ENCODE measurements around the gene VIPR1.
A peak's percentile ranks its signal among the peaks of the same experiment; 100 is the strongest.

VIPR1 gene

GRCh38 chr3:42546691-42547213 is 44.3 kb downstream of the VIPR1 start:
- Histone ChIP-seq H3K36me3 (ENCODE audit: control insufficient read depth in 1 of 2, insufficient read depth in 2 of 2, low read depth in 1 of 2, low read length in 2 of 2) (peaks cover 22 to 50% of the 10 kb centered on the region in 2 experiments), H3K9ac (ENCODE audit: low read length) (no peak overlapping the region), H3K9me3 (ENCODE audit: control insufficient read depth, low read length) (no peaks in the 10 kb centered on the region), H3K27ac (ENCODE audit: low read length, poor library complexity, severe bottlenecking) (no peak overlapping the region), H3K14ac (ENCODE audit: low read length in 2 of 2) (no peak overlapping the region), H3K79me1 (replicated peaks; ENCODE audit: low read length, poor library complexity, severe bottlenecking) (peaks cover 3% of the 10 kb centered on the region), H3K27me3 (ENCODE audit: control insufficient read depth in 1 of 2, insufficient read depth in 1 of 2, low read length in 2 of 2) (no peaks in the 10 kb centered on the region), H3K4ac (ENCODE audit: low read depth in 1 of 2, low read length in 2 of 2) (no peak overlapping the region), H2BK15ac (ENCODE audit: low read depth, poor library complexity, severe bottlenecking) (no peak overlapping the region), H2BK12ac (ENCODE audit: low read length in 2 of 2) (no peak overlapping the region), H2BK5ac (ENCODE audit: low read depth, low read length, poor library complexity, severe bottlenecking) (no peak overlapping the region), H2BK120ac (ENCODE audit: low read depth, low read length) (no peak overlapping the region), H3K18ac (ENCODE audit: low read depth in 1 of 2, low read length in 2 of 2) (no peak overlapping the region), H3K4me1 (ENCODE audit: control insufficient read depth, insufficient read depth, low read depth, low read length) (peaks cover 4% of the 10 kb centered on the region), H3K23ac (ENCODE audit: low read length in 2 of 2) (no peak overlapping the region), H2AK5ac (ENCODE audit: low read length, severe bottlenecking) (no peak overlapping the region), H3K4me3 (ENCODE audit: insufficient read depth in 1 of 2, low read depth in 1 of 2, low read length in 2 of 2) (no peak overlapping the region), H2AFZ (ENCODE audit: low read depth, low read length) (no peak overlapping the region), H3K4me2 (ENCODE audit: low read length, poor library complexity, severe bottlenecking) (no peak overlapping the region), H4K8ac (ENCODE audit: low read length) (no peak overlapping the region), H4K91ac (ENCODE audit: low read length) (no peak overlapping the region)
- 97% methylated on average over 3 of the region's 3 CpGs for WGBS
- no peak for DNase-seq

GRCh38 chr3:42547401-42547945 is 45.0 kb downstream of the VIPR1 start:
- Histone ChIP-seq H3K18ac (ENCODE audit: low read depth in 1 of 2, low read length in 2 of 2) (no peak overlapping the region), H2BK12ac (ENCODE audit: low read length in 2 of 2) (peak overlapping the region in 1 of 2 experiments; percentile 22), H3K27ac (ENCODE audit: low read length, poor library complexity, severe bottlenecking) (no peak overlapping the region), H3K79me1 (replicated peaks; ENCODE audit: low read length, poor library complexity, severe bottlenecking) (peaks cover 5% of the 10 kb centered on the region), H3K9ac (ENCODE audit: low read length) (no peak overlapping the region), H2AK5ac (ENCODE audit: low read length, severe bottlenecking) (no peak overlapping the region), H4K8ac (ENCODE audit: low read length) (no peak overlapping the region), H3K36me3 (ENCODE audit: control insufficient read depth in 1 of 2, insufficient read depth in 2 of 2, low read depth in 1 of 2, low read length in 2 of 2) (peaks cover 22 to 57% of the 10 kb centered on the region in 2 experiments), H4K91ac (ENCODE audit: low read length) (no peak overlapping the region), H2AFZ (ENCODE audit: low read depth, low read length) (no peak overlapping the region), H2BK15ac (ENCODE audit: low read depth, poor library complexity, severe bottlenecking) (no peak overlapping the region), H3K14ac (ENCODE audit: low read length in 2 of 2) (no peak overlapping the region), H3K23ac (ENCODE audit: low read length in 2 of 2) (peak overlapping the region in 1 of 2 experiments; percentile 28), H3K27me3 (ENCODE audit: control insufficient read depth in 1 of 2, insufficient read depth in 1 of 2, low read length in 2 of 2) (no peaks in the 10 kb centered on the region), H3K4me1 (ENCODE audit: control insufficient read depth, insufficient read depth, low read depth, low read length) (peaks cover 4% of the 10 kb centered on the region), H2BK120ac (ENCODE audit: low read depth, low read length) (no peak overlapping the region), H3K4ac (ENCODE audit: low read depth in 1 of 2, low read length in 2 of 2) (no peak overlapping the region), H3K9me3 (ENCODE audit: control insufficient read depth, low read length) (no peaks in the 10 kb centered on the region), H3K4me3 (ENCODE audit: insufficient read depth in 1 of 2, low read depth in 1 of 2, low read length in 2 of 2) (no peak overlapping the region), H3K4me2 (ENCODE audit: low read length, poor library complexity, severe bottlenecking) (no peak overlapping the region), H2BK5ac (ENCODE audit: low read depth, low read length, poor library complexity, severe bottlenecking) (no peak overlapping the region)
- DNase-seq = peak; percentile 57
- 34% methylated on average over 4 of the region's 7 CpGs for WGBS

- peaks cover 4% of the 10 kb centered on the region for H3K4me1 ChIP-seq (ENCODE audit: control insufficient read depth, insufficient read depth, low read depth, low read length)
- no peak overlapping the region for H4K91ac ChIP-seq (ENCODE audit: low read length)
- no peaks in the 10 kb centered on the region for H3K9me3 ChIP-seq (ENCODE audit: control insufficient read depth, low read length)
- no peak overlapping the region for H3K4ac ChIP-seq (ENCODE audit: low read depth in 1 of 2, low read length in 2 of 2)
- H3K4me2 ChIP-seq (ENCODE audit: low read length, poor library complexity, severe bottlenecking) = no peak overlapping the region
- no peak overlapping the region for H2BK5ac ChIP-seq (ENCODE audit: low read depth, low read length, poor library complexity, severe bottlenecking)
- peaks cover 25 to 74% of the 10 kb centered on the region in 2 experiments for H3K36me3 ChIP-seq (ENCODE audit: control insufficient read depth in 1 of 2, insufficient read depth in 2 of 2, low read depth in 1 of 2, low read length in 2 of 2)
- H3K27ac ChIP-seq (ENCODE audit: low read length, poor library complexity, severe bottlenecking) = no peak overlapping the region
- H2AFZ ChIP-seq (ENCODE audit: low read depth, low read length) = no peak overlapping the region
- H3K14ac ChIP-seq (ENCODE audit: low read length in 2 of 2) = no peak overlapping the region
- no peak overlapping the region for H2BK12ac ChIP-seq (ENCODE audit: low read length in 2 of 2)
- H2AK5ac ChIP-seq (ENCODE audit: low read length, severe bottlenecking) = no peak overlapping the region
- DNase-seq = no peak
- no peak overlapping the region for H4K8ac ChIP-seq (ENCODE audit: low read length)
- H3K4me3 ChIP-seq (ENCODE audit: insufficient read depth in 1 of 2, low read depth in 1 of 2, low read length in 2 of 2) = no peak overlapping the region
- H3K9ac ChIP-seq (ENCODE audit: low read length) = no peak overlapping the region
- 98% methylated on average over 2 of the region's 2 CpGs for WGBS
- H3K27me3 ChIP-seq (ENCODE audit: control insufficient read depth in 1 of 2, insufficient read depth in 1 of 2, low read length in 2 of 2) = no peaks in the 10 kb centered on the region
- H3K18ac ChIP-seq (ENCODE audit: low read depth in 1 of 2, low read length in 2 of 2) = no peak overlapping the region
- H3K23ac ChIP-seq (ENCODE audit: low read length in 2 of 2) = no peak overlapping the region
- peaks cover 6% of the 10 kb centered on the region for H3K79me1 ChIP-seq (replicated peaks; ENCODE audit: low read length, poor library complexity, severe bottlenecking)
- H2BK120ac ChIP-seq (ENCODE audit: low read depth, low read length) = no peak overlapping the region
- H2BK15ac ChIP-seq (ENCODE audit: low read depth, poor library complexity, severe bottlenecking) = no peak overlapping the region
Measured at GRCh38 chr3:42549131-42549530, 46.7 kb downstream of the VIPR1 start.

GRCh38 chr3:42550250-42550649 is 47.8 kb downstream of the VIPR1 start:
- H2AK5ac ChIP-seq (ENCODE audit: low read length, severe bottlenecking) = no peak overlapping the region
- no peak overlapping the region for H2BK5ac ChIP-seq (ENCODE audit: low read depth, low read length, poor library complexity, severe bottlenecking)
- no peak overlapping the region for H2BK120ac ChIP-seq (ENCODE audit: low read depth, low read length)
- H2AFZ ChIP-seq (ENCODE audit: low read depth, low read length) = no peak overlapping the region
- no peak for DNase-seq
- H3K79me1 ChIP-seq (replicated peaks; ENCODE audit: low read length, poor library complexity, severe bottlenecking) = peaks cover 6% of the 10 kb centered on the region
- no peak overlapping the region for H2BK15ac ChIP-seq (ENCODE audit: low read depth, poor library complexity, severe bottlenecking)
- no peak overlapping the region for H4K91ac ChIP-seq (ENCODE audit: low read length)
- H2BK12ac ChIP-seq (ENCODE audit: low read length in 2 of 2) = no peak overlapping the region
- H3K4me3 ChIP-seq (ENCODE audit: insufficient read depth in 1 of 2, low read depth in 1 of 2, low read length in 2 of 2) = no peak overlapping the region
- H3K9ac ChIP-seq (ENCODE audit: low read length) = no peak overlapping the region
- no peaks in the 10 kb centered on the region for H3K27me3 ChIP-seq (ENCODE audit: control insufficient read depth in 1 of 2, insufficient read depth in 1 of 2, low read length in 2 of 2)
- H3K18ac ChIP-seq (ENCODE audit: low read depth in 1 of 2, low read length in 2 of 2) = no peak overlapping the region
- H4K8ac ChIP-seq (ENCODE audit: low read length) = no peak overlapping the region
- no peak overlapping the region for H3K23ac ChIP-seq (ENCODE audit: low read length in 2 of 2)
- no peak overlapping the region for H3K4ac ChIP-seq (ENCODE audit: low read depth in 1 of 2, low read length in 2 of 2)
- peaks cover 2% of the 10 kb centered on the region for H3K4me1 ChIP-seq (ENCODE audit: control insufficient read depth, insufficient read depth, low read depth, low read length)
- H3K14ac ChIP-seq (ENCODE audit: low read length in 2 of 2) = no peak overlapping the region
- H3K27ac ChIP-seq (ENCODE audit: low read length, poor library complexity, severe bottlenecking) = no peak overlapping the region
- H3K4me2 ChIP-seq (ENCODE audit: low read length, poor library complexity, severe bottlenecking) = no peak overlapping the region
- H3K9me3 ChIP-seq (ENCODE audit: control insufficient read depth, low read length) = no peaks in the 10 kb centered on the region
- 80% methylated on average over 1 of the region's 1 CpG for WGBS
- H3K36me3 ChIP-seq (ENCODE audit: control insufficient read depth in 1 of 2, insufficient read depth in 2 of 2, low read depth in 1 of 2, low read length in 2 of 2) = peaks cover 28 to 81% of the 10 kb centered on the region in 2 experiments

All from mesenchymal stem cell (in vitro differentiated cells and primary cell).